Activated effector memory CD4-positive, alpha-beta T cell treated with Interleukin-2 at 50 U/mL for 16 hours (primary cell): ENCODE measurements around the gene DPF3.

Experiments used
- DNase-seq: peaks from one replicate; pipeline ENCODE4 v3.0.0-alpha.2; 2020

The DPF3 gene

DNA sequence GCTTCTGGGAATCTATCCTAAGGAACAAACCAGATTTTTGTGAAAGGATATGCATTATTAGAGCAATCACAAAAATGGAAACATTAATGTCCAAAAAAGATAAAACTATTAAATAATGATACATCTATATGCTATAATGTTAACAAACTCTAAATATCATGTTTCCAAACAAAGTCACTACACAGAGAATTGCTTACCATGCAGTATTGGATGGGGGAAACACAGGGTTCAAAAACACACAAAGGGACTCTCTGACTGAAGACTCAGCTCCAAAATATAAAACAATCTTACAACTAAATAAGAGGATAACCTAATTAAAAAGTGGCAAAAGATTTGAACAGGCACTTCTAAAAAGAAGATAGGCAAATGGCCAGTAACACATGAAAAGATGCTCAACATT is 304.2 kb downstream of the DPF3 start:
- DNase-seq = no peak

DNA sequence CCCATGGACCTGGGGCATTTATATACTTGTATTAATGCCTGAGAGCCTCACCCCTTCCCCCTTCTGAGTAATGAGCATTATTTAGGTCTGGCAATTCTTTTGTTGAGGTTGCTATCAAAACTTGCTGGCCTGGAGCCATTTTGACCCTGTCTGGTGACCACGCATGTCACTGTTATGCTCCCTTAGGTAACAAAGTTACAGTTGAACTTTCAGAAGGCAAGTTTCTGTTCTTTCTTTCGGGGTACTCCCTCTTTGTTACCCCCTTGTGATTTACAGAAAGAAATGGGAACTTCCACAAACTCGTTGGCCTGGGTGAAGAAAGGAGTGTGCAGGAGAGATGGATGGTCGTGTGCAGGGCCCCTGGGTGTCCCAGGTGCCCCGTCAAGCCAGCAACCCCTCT is 305.4 kb downstream of the DPF3 start:
- DNase-seq = no peak

- DNase-seq = no peak
Observed at GRCh38 chr14:72583316-72584272, 310.3 kb downstream of the DPF3 start.

GRCh38 chr14:72582582-72582981 is 311.3 kb downstream of the DPF3 start:
- no peak for DNase-seq

- DNase-seq = no peak
Observed at GRCh38 chr14:72578514-72578913, 315.4 kb downstream of the DPF3 start.

DNA sequence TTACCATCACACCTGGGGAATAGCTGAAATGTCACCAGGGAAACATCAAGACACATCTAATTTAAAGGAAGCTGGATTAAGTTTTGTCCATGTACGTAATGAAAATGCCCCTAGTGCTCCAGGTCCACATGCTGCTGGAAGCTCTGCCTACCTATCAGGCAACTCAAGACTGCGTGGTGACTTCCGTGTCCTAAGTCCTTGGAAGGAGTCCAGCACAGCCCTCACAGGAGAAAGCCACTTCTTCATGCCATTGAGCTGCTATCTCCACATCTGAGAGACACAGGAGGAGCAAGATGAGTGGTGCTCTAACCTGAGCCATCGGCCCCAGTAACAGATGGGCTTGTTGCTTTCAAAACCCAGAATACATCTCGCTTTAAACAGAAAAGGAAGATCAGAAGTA is 316.4 kb downstream of the DPF3 start:
- no peak for DNase-seq

DNA sequence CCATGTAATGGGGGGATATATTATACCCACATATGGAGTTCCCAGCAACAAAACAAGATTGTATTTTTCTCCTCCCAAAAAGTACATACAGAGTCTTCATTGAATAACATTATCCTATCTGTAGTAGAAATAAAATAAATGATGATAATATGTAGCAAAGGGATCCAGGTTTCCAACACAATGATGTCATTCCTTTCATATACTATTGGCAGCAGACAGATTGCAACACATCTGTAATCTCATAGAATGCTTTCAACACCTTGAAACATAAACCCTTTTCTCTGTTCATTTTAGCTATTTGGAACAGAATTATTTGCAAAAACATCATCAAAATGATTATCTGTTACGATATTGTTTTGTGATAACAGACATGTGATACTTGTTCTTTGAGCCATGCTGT is 317.6 kb downstream of the DPF3 start:
- DNase-seq = no peak

GRCh38 chr14:72574715-72575114 is 319.2 kb downstream of the DPF3 start:
- no peak for DNase-seq

- no peak for DNase-seq
Observed at GRCh38 chr14:72573725-72574417, 320.0 kb downstream of the DPF3 start.
